CD4-positive, alpha-beta T cell treated with Interleukin-17A for 1 hour (primary cell): ENCODE results near the gene TOP3B.
"Not testable (repeated sequence)": the region's sequence is repeated elsewhere in the genome, so short reads cannot be mapped to it uniquely, and the experiment has no call there.

Experiments used
- DNase-seq: peaks from one replicate; pipeline ENCODE4 v3.0.0-alpha.2; 2020

Gene TOP3B

DNA sequence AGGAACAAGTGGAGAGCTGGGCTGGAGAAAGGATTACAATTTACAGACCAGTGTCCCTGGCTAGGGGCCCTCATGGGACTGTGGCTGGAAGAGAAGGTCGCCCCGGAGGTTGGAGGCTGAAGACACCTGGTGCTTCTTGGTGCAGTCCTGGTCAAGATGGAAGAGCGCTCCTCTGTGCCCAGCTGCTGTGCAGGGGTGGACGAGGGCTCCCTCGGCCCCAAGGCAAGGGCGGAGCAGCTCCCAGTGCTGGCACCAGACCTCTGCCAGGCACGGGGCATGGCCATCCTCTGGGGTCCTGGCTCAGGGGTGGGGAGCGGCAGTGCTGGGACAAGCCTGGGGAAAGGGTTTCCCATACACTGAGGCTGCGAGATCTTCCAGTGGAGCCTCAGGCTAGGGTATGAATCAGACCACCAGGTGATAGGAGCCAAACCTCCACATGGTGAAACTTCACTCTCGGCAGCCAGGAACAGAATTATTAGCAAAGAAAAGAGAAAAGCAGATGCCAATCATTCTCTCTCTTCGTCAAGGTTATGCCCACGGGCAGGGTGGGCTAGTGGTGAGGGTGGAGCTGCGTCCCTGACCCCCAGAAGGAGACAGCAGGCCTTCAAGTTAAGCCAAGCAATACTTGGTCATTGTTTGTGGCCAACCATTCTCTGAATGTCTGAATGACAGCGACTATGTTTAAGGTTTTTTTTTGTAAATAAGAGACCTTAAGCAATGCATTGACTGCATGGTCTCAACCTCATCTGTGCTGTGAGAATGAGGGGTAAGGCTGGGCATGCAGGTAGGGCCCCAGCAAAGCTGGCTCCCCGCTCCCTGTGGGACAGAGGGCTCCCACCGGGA, 62.0 kb downstream of the TOP3B start:
- no peak for DNase-seq

DNA sequence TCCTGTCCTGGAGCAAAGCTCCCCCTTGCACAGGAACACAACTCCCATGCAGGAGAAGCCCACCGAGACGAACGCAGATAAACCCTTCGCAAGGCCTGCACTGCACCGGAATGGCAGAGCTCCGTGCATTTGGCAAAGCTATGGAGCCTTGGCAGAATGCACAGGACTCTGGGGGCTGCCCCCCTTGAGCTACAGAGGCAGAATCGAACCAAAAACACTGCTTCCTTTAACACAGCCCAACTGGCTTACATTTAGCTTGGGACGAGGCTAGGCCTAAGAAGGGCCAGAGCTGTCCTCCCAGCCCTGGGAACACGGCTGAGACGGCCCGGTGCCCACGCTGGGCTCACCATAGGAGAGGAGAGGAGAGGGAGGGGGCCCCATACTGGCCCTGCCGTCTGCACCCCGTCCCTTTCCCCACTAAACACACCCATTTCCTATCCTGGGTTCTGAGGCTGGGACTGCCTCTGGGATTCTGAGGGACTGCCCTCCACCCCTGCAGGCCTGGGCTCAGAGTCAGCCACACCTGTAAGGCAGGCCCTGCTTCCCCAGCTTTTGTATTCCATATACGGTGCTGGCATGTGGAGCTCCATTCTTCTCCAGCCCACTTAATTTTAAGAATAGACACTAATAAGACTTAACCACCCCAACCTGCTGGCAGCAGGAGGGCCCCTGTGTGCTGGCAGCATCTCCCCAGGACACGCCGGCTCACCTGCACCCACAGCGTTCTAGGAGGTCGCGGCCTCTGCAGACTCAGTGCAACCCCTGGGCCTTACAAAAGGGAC, 62.9 kb downstream of the TOP3B start:
- DNase-seq: no peak

DNA sequence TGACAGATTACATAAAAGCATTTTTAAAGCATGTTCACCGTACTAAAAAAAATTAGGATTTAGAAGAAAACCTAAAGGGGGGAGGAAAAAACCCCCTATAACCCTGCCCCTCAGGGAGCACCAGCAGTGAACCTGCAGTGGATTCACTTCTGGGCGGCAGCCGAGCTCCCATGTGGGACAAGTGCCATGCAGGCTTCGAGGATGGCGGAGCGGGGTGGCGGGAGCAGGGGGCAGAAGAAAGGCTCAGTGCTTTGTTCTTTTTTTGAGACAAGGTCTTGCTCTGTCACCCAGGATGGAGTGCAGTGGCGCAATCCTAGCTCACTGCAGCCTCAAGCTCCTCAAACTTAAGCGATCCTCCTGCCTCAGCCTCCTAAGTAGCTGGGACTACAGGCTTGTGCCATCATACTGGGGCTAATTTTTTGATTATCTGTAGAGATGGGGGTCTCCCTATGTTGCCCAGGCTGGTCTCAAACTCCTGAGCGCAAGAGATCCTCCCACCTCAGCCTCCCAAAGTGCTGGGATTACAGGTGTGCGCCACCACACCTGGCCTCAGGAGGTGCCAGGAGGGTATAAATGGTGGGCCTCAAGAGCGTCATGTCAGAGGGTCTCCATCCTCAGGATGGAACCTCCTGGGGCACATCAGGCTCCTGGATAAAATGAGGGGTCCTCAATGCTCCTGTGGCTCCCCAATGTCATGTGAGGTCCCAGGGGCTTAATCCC, 64.0 kb downstream of the TOP3B start:
- no peak for DNase-seq

DNA sequence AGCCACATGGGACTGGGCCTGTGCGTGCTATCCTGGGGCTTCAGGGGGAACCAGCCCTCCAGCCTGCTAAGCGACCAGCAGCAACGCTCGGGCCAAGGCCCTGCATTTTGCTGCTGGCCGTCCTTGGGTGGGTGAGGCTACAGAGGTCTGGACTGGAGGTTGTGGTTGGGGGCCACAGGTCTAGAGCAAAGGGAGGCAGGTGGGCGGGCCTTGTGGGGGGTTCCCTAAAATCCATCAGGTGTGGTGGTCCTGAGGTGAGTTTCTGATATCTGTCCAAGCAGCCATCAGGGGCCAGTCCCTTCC, 64.7 kb downstream of the TOP3B start:
- no peak for DNase-seq

DNA sequence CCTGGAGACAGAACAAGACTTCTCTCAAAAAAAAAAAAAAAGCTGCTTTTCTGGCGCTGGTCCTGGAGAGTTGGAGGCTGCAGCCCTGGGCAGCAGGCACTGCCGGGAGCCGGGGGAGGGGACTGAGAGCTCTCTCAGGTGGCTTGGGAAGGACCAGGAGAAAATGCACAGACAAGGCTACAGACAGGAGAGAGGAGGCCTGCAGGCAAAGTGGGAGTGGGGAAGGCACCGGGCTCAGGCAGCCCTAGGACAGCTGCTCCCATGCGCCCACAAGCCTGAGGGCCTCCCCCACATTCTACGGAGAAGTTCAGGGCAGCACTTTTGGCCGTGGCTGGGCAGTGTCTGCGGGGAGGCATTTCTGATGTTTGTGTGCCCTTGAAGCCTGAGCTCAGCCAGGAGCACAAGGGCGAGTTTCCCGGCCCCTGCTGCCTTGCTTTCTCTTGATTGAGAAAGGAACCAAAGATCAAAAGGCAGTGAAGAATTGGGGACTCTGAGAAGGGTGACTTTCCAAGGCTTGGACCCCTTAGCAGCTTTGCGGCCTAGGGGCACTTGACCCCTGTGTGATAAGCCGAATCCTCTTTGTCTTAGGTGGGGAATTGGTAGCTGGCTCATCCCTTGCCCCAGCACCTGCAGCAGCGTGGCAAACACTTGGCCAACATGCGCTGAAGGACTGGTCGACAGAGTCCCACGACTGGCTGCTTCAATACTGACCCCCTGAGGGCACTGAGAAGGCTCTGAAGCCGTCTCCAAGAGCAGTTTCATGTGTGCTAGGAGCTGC, 65.2 kb downstream of the TOP3B start:
- DNase-seq: no peak

DNA sequence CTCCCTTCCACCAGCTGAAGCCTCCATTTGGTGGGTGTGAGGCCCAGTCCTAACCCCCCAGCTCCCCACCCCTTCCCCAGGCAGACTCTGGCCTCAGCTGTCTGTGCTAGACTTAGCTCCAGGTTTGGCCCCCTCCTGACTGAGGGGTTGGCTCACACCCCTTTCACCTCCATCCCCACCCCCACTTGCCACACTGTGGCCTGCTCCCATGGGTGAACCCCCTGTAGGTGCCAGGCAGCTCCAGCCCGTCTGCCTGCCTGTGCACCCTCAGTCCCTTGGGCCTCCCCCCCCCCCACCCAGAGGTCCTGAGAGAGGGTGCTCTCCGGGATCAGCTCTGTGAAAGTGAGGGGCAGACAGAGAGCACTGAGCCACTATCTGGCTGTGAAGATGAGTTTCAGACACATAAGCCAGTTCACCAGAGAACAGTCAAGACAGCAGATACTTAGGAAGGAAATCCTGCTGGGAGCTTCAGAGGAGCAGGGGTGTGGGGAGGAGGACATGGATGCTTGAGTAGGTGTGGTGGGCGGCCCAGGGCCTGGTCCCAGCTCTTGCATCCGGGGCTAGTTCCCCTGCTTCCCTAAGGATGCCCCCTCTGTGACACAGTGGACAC, 66.2 kb downstream of the TOP3B start:
- DNase-seq: no peak

DNA sequence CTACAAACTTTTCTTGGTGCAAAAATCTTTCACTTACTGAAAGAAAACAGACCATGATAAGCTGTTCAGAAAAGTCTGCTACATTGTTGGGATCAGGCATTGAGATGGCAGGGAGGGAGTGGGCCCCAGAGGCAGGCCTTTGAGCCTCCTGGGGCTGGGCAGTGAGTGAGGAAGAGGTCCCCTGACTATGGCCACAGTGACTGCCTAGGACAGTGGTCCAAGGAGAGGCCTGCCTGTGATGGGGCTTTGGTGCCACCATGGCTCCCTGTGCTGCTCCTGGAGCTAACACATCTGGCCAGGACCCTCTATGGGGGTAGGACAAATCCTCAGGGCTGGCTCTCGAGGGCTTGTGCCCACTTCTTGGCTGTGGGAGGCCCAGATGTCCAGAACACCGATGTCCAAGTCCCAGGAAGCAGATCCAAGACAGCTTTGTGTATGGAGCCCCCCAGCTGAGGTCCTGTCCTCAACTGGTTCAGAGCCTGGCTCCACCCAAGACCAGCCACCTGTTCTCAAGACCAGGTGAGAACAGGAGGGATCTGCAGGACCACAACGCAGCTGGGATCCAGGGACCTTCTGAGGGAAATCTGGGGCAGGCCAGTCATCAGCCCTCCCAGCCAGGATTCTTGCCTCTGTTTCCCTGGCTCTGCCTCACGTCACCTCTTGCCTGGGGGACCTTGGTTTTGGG, 66.8 kb downstream of the TOP3B start:
- no peak for DNase-seq

DNA sequence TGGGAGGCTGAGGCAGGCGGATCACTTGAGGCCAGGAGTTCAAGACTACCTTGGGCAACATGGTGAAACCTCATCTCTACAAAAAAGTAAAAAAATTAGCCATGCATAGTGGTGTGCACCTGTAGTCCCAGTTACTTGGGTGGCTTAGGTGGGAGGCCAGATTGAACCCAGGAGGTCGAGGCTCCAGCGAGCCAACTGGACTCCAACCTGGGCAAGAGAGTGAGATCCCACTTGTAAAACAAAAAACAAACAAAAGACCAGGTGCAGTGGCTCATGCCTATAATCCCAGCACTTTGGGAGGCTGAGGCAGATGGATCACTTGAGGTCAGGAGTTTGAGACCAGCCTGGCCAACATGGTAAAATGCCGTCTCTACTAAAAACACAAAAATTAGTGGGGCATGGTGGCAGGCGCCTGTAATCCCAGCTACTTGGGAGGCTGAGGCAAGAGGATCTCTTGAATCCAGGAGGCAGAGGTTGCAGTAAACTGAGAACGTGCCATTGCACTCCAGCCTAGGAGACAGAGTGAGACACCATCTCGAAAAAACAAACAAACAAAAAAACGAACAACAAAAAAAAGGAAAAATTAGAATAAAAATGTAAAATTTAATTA, 68.4 kb downstream of the TOP3B start:
- DNase-seq: not testable (repeated sequence)

DNA sequence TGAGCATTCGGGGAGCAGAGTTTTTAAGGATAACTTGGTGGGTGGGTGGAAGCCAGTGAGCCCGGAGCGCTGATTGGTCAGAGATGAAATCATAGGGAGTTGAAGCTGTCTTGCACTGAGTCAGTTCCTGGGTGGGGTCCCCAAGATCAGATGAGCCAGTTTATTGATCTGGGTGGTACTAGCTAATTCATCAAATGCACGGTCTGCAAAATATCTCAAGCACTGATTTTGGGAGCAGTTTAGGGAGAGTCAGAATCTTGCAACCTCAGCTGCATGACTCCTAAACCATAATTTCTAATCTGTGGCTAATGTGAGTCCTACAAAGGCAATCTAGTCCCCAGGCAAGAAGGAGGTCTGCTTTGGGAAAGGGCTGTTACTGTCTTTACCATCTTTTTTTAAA, 72.2 kb downstream of the TOP3B start:
- not testable (repeated sequence) for DNase-seq

DNA sequence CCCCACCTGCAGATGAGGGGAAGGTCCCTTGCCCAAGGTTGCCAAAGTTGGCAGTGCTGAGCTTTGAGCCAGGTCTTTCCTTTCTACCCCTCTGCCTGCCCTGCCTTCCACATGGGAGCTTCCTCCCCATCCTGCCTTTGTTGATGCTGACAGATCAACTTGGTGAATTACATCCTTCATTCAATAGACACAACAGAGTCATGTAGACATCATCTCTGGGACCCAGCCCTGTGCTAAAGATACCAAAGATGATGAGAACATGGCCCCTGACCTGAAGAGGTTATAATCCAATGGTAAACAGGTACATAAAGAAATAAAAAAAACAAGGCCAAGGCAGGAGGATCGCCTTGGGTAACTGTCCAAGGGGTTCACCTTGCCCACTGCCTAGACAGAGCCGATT, 72.7 kb downstream of the TOP3B start:
- no peak for DNase-seq

DNA sequence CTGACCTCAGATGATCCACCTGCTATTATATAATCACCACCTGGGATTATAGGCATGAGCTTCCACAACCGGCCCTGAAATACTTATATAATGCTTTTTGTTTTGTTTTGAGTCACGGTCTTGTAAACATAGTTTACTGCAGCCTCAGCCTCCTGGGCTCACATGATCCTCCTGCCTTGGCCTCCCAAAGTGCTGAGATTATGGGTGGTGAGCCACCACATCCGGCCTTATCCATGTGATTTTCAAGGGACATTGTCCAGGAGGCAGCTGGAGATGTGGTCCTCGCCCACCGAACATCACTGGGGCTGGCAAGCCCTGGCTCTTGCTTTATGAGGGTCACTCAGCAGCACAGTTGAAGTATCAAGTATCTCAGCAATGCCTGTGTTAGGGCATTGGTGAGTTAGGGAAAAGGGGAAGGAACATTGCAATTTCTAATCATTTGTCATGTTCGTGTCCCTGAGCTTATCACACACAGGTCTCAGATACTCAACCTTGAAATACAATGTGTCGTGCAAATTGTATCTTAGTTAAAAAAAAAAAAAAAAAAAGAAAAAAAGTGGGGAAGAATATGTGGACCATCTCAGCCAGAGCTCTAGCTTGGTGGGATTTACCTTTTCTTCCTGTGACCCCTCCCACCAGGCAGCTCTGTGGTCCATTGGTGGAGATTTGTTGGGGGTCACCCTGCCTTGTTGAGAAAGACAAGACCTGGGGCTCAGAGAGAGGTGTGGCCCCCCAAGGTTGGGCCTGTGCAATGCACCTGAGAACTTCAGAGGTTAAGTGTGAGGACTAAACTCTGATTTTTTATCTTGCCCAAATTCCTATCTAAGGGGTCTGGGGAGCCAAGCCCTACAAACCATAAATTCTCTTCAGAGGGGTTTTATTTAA, 74.7 kb downstream of the TOP3B start:
- DNase-seq: no peak
